WTC11 (cell line): ENCODE measurements around the gene ADAMTS2. TPM values are rescaled to one million over a fixed set of nuclear protein-coding genes. Genes with fewer than 3 reads are reported as not detected.
A peak's percentile ranks its signal among the peaks of the same experiment; 100 is the strongest.

Experiments
- ATAC-seq: fragments of 200-7000 bp; cut with Tn5 transposase; 2 replicates; pipeline ENCODE4 v1.10.0; 2021; ENCODE audit warnings: mild to moderate bottlenecking, moderate library complexity
- CTCF ChIA-PET: fragments of 300-600 bp; sonication (Branson Sonifier 250); formaldehyde crosslinking; loops from one replicate; lab custom pipeline; 2021; ENCODE audit warnings: antibody characterized with exemption; lab: Charles Lee
- POLR2A ChIA-PET: fragments of 350-600 bp; sonication (Branson Sonifier 250); formaldehyde crosslinking; loops from one replicate; lab custom pipeline; 2021; ENCODE audit warnings: antibody characterized with exemption; lab: Charles Lee
- DNase-seq: peaks from one replicate; pipeline ENCODE4 v3.0.0; 2021; ENCODE audit warnings: low spot score
- H3K27ac Mint-ChIP-seq: 2 replicates; pipeline ENCODE4 v1.8.0; 2021; ENCODE audit warnings: mixed read lengths
- H3K27me3 Mint-ChIP-seq: 2 replicates; pipeline ENCODE4 v1.8.0; 2021; ENCODE audit warnings: low read depth, mild to moderate bottlenecking, moderate library complexity, mixed read lengths
- H3K36me3 Mint-ChIP-seq: 2 replicates; pipeline ENCODE4 v1.8.0; 2021; ENCODE audit warnings: mixed read lengths
- H3K4me1 Mint-ChIP-seq: 2 replicates; pipeline ENCODE4 v1.8.0; 2022; ENCODE audit warnings: mixed read lengths
- H3K4me3 Mint-ChIP-seq: 2 replicates; pipeline ENCODE4 v1.8.0; 2021; ENCODE audit warnings: mild to moderate bottlenecking, moderate library complexity, mixed read lengths
- H3K9me3 Mint-ChIP-seq: 2 replicates; pipeline ENCODE4 v1.8.0; 2021; ENCODE audit warnings: mixed read lengths
- CBFB ChIP-seq: sonication (generic); formaldehyde crosslinking; IDR thresholded peaks from 2 replicates; pipeline ENCODE4 v1.8.1; 2022; ENCODE audit warnings: mild to moderate bottlenecking, low read depth, missing genetic modification reagents
- CREB1 ChIP-seq: sonication (generic); formaldehyde crosslinking; IDR thresholded peaks from 2 replicates; pipeline ENCODE4 v1.8.0; 2023; ENCODE audit warnings: mild to moderate bottlenecking, missing genetic modification reagents
- E2F1 ChIP-seq: sonication (generic); formaldehyde crosslinking; IDR thresholded peaks from 2 replicates; pipeline ENCODE4 v1.8.0; 2022; ENCODE audit warnings: mild to moderate bottlenecking, missing genetic modification reagents
- FOXP1 ChIP-seq: sonication (generic); formaldehyde crosslinking; IDR thresholded peaks from 2 replicates; pipeline ENCODE4 v1.8.0; 2022; ENCODE audit warnings: missing genetic modification reagents, mild to moderate bottlenecking, moderate library complexity, borderline replicate concordance
- GRHL2 ChIP-seq: fragments of 250-450 bp; sonication (Bioruptor Pico); IDR thresholded peaks from 2 replicates; pipeline ENCODE4 v1.8.0; 2022; ENCODE audit warnings: mild to moderate bottlenecking, moderate library complexity; ENCODE audit not compliant: insufficient replicate concordance, severe bottlenecking
- GTF2I ChIP-seq: fragments of 250-450 bp; sonication (Bioruptor Pico); conservative IDR thresholded peaks from 2 replicates; pipeline ENCODE4 v1.4.0; 2021; ENCODE audit warnings: mild to moderate bottlenecking
- HMGXB4 ChIP-seq: sonication (generic); formaldehyde crosslinking; IDR thresholded peaks from 2 replicates; pipeline ENCODE4 v1.8.1; 2023; ENCODE audit warnings: mild to moderate bottlenecking, moderate library complexity, missing genetic modification reagents
- JAZF1 ChIP-seq: fragments of 250-450 bp; sonication (Bioruptor Pico); IDR thresholded peaks from 2 replicates; pipeline ENCODE4 v1.9.0; 2021; ENCODE audit warnings: moderate library complexity, mild to moderate bottlenecking, inconsistent platforms
- MYBL2 ChIP-seq: sonication (generic); formaldehyde crosslinking; IDR thresholded peaks from 2 replicates; pipeline ENCODE4 v1.8.1; 2023; ENCODE audit warnings: mild to moderate bottlenecking, moderate library complexity, missing genetic modification reagents
- NR2C2 ChIP-seq: sonication (generic); formaldehyde crosslinking; IDR thresholded peaks from 2 replicates; pipeline ENCODE4 v1.8.0; 2022; ENCODE audit warnings: mild to moderate bottlenecking, missing genetic modification reagents
- PRRX2 ChIP-seq: fragments of 250-450 bp; sonication (Bioruptor Pico); IDR thresholded peaks from 2 replicates; pipeline ENCODE4 v1.8.0; 2021; ENCODE audit warnings: mild to moderate bottlenecking
- RELA ChIP-seq: sonication (generic); formaldehyde crosslinking; IDR thresholded peaks from 2 replicates; pipeline ENCODE4 v1.8.1; 2022; ENCODE audit warnings: missing genetic modification reagents, mild to moderate bottlenecking, borderline replicate concordance
- RORB ChIP-seq: fragments of 250-450 bp; sonication (Bioruptor Pico); IDR thresholded peaks from 2 replicates; pipeline ENCODE4 v1.9.0; 2021; ENCODE audit warnings: mild to moderate bottlenecking
- TEAD4 ChIP-seq: sonication (generic); formaldehyde crosslinking; IDR thresholded peaks from 2 replicates; pipeline ENCODE4 v1.8.0; 2022; ENCODE audit warnings: mild to moderate bottlenecking, missing genetic modification reagents
- TP53 ChIP-seq: sonication (generic); formaldehyde crosslinking; IDR thresholded peaks from 2 replicates; pipeline ENCODE4 v1.8.1; 2023; ENCODE audit warnings: mild to moderate bottlenecking, missing genetic modification reagents
- USF2 ChIP-seq: sonication (generic); formaldehyde crosslinking; IDR thresholded peaks from 2 replicates; pipeline ENCODE4 v1.8.1; 2023; ENCODE audit warnings: mild to moderate bottlenecking, missing genetic modification reagents, moderate library complexity
- ZNF121 ChIP-seq: sonication (generic); formaldehyde crosslinking; IDR thresholded peaks from 2 replicates; pipeline ENCODE4 v1.8.0; 2023; ENCODE audit warnings: missing genetic modification reagents
- ZNF263 ChIP-seq: sonication (generic); formaldehyde crosslinking; IDR thresholded peaks from 2 replicates; pipeline ENCODE4 v1.8.1; 2022; ENCODE audit warnings: low read depth, mild to moderate bottlenecking, moderate library complexity, missing genetic modification reagents
- ZNF532 ChIP-seq: fragments of 250-450 bp; sonication (Bioruptor Pico); IDR thresholded peaks from 2 replicates; pipeline ENCODE4 v1.9.0; 2021; ENCODE audit warnings: mild to moderate bottlenecking, borderline replicate concordance
- ZNF671 ChIP-seq: fragments of 250-450 bp; sonication (Bioruptor Pico); IDR thresholded peaks from 2 replicates; pipeline ENCODE4 v1.8.0; 2021; ENCODE audit warnings: mild to moderate bottlenecking
- total RNA-seq: library from RNA; stranded (reverse); gene quantifications from 3 replicates; pipeline ENCODE4 v1.2.3, GENCODE V29; 2021
- TF ChIP-seq, protein P1 (sequence below): fragments of 250-450 bp; sonication (Bioruptor Pico); IDR thresholded peaks from 2 replicates; pipeline ENCODE4 v2.1.2; 2022; ENCODE audit warnings: mild to moderate bottlenecking, moderate library complexity

ADAMTS2 gene
- total RNA-seq, 1 experiment from 2014 or later: 11.2 TPM

- no peaks in the 10 kb centered on the region for H3K9me3 Mint-ChIP-seq
- H3K4me1 Mint-ChIP-seq: peaks cover 9% of the 10 kb centered on the region
- DNase-seq: no peak
- no peak overlapping the region for H3K4me3 Mint-ChIP-seq
- H3K27me3 Mint-ChIP-seq: no peaks in the 10 kb centered on the region
- POLR2A ChIA-PET: no interaction called here
- CTCF ChIA-PET: interaction anchor here (0.6 to 2.7 kb wide), 3 partner anchors 8 to 43 kb away, joined by 3 to 10 read pairs (median 3); no protein-coding TSS in a partner anchor
- 0 out of 2 replicates have a peak overlapping the region, but pooled peaks have one; percentile 79 for H3K27ac Mint-ChIP-seq
- no peaks in the 10 kb centered on the region for H3K36me3 Mint-ChIP-seq
- TF ChIP-seq JAZF1 (CRISPR knock-in tag) (no peak), FOXP1 (CRISPR knock-in tag) (no peak), CREB1 (CRISPR knock-in tag) (no peak), RELA (CRISPR knock-in tag) (no peak), USF2 (CRISPR knock-in tag) (no peak), MYBL2 (no peak), ZNF532 (CRISPR knock-in tag) (no peak), GTF2I (CRISPR knock-in tag) (no peak), ZNF121 (CRISPR knock-in tag) (no peak), ZNF671 (CRISPR knock-in tag) (no peak), E2F1 (CRISPR knock-in tag) (no peak)
- TF ChIP-seq, all 79 proteins: peak for 0
- ATAC-seq: no peak
Observed at GRCh38 chr5:179268966-179269693, 76.1 kb downstream of the ADAMTS2 start.

DNA sequence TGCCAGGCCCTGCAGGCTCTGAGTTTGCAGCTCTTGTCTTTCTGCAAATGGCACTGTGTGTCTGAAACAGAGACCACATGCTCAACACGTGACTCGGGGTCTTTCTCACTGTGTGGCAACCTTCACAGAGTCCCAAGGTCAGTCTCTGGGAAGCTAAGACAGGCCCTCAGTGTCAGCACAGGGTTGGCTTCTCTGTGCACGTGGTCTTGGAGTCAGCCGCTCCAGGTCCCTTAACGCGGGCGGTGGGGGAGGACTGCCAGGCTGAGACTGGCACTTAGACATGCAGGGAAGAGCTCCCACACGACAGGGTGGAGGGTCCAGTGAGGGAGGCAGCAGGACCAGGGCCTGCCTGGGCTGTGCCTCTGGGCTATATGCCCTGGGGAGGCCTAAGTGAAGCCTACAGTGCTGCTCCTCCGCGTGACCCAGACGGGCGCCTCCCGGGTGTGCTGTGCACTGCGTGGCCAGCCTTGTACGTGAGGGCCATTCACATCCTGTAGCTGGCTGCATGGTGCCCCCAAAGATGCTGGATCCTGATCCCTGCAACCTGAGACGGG, 76.8 kb downstream of the ADAMTS2 start:
- Mint-ChIP-seq H3K4me1 (peaks cover 9% of the 10 kb centered on the region), H3K27ac (no peak overlapping the region), H3K9me3 (no peaks in the 10 kb centered on the region), H3K36me3 (no peaks in the 10 kb centered on the region), H3K27me3 (no peaks in the 10 kb centered on the region), H3K4me3 (no peak overlapping the region)
- ATAC-seq: no peak
- TF ChIP-seq RORB (CRISPR knock-in tag) (no peak), TEAD4 (CRISPR knock-in tag) (no peak)
- ChIA-PET POLR2A (no interaction called here), CTCF (interaction anchor here (1.7 kb wide), 1 partner anchor 19 kb away, joined by 3 read pairs; no protein-coding TSS in a partner anchor)
- no peak for DNase-seq

GRCh38 chr5:179267671-179268083, 77.6 kb downstream of the ADAMTS2 start:
- Mint-ChIP-seq H3K4me3 (no peak overlapping the region), H3K27me3 (no peaks in the 10 kb centered on the region), H3K4me1 (peaks cover 9% of the 10 kb centered on the region), H3K36me3 (no peaks in the 10 kb centered on the region), H3K9me3 (no peaks in the 10 kb centered on the region), H3K27ac (no peak overlapping the region)
- ChIA-PET POLR2A (no interaction called here), CTCF (interaction anchor here (0.5 to 1.7 kb wide), 3 partner anchors 19 to 161 kb away, joined by 3 read pairs; no protein-coding TSS in a partner anchor)
- no peak for DNase-seq
- no peak for ATAC-seq
- TF ChIP-seq HMGXB4: no peak
- TF ChIP-seq CBFB (CRISPR knock-in tag): no peak
- no peak for TF ChIP-seq ZNF263
- no peak for TF ChIP-seq USF2 (CRISPR knock-in tag)
- TF ChIP-seq TP53: no peak
- no peak for TF ChIP-seq GRHL2 (CRISPR knock-in tag)
- no peak for TF ChIP-seq PRRX2
- TF ChIP-seq RORB (CRISPR knock-in tag): no peak
- TF ChIP-seq NR2C2 (CRISPR knock-in tag): no peak
- no peak for TF ChIP-seq ZNF671 (CRISPR knock-in tag)
- no peak for TF ChIP-seq MYBL2
- TF ChIP-seq, protein P1, sequence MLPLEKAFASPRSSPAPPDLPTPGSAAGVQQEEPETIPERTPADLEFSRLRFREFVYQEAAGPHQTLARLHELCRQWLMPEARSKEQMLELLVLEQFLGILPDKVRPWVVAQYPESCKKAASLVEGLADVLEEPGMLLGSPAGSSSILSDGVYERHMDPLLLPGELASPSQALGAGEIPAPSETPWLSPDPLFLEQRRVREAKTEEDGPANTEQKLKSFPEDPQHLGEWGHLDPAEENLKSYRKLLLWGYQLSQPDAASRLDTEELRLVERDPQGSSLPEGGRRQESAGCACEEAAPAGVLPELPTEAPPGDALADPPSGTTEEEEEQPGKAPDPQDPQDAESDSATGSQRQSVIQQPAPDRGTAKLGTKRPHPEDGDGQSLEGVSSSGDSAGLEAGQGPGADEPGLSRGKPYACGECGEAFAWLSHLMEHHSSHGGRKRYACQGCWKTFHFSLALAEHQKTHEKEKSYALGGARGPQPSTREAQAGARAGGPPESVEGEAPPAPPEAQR (CRISPR knock-in tag): no peak
